Measurements from ENCODE around the gene SCYGR5.
"Not testable (repeated sequence)": the region's sequence is repeated elsewhere in the genome, so short reads cannot be mapped to it uniquely, and the experiment has no call there.

The SCYGR5 gene

GRCh38 chr2:227666631-227667170 lies at the start of gene SCYGR5:
Gene SCYGR5 (plus strand): TSS chr2:227666804. CDS start chr2:227666804, 0 bp downstream.
- DNase-seq, result not testable (repeated sequence)

- DNase-seq, result no peak
These were observed 49.0 kb upstream of the SCYGR5 start, which contains the start of gene SCYGR4 for GRCh38 chr2:227617316-227618230. Gene SCYGR4 (plus strand): TSS chr2:227617498. CDS start chr2:227617498, 0 bp downstream.

- no peak for DNase-seq
These were observed 43.4 kb upstream of the SCYGR5 start for GRCh38 chr2:227623226-227623625.

- DNase-seq, result no peak
These were observed 41.2 kb upstream of the SCYGR5 start for GRCh38 chr2:227625420-227625819.

GRCh38 chr2:227626580-227627151 lies 39.9 kb upstream of the SCYGR5 start:
- no peak for DNase-seq

- DNase-seq, result no peak
These were observed 38.8 kb upstream of the SCYGR5 start for GRCh38 chr2:227627769-227628168.

- DNase-seq, result no peak
These were observed 37.2 kb upstream of the SCYGR5 start for GRCh38 chr2:227629435-227629834.

- DNase-seq, result no peak
These were observed 36.3 kb upstream of the SCYGR5 start for GRCh38 chr2:227630322-227630721.

- no peak for DNase-seq
These were observed 33.8 kb upstream of the SCYGR5 start for GRCh38 chr2:227632827-227633226.

GRCh38 chr2:227634201-227634600 lies 32.4 kb upstream of the SCYGR5 start:
- no peak for DNase-seq

- DNase-seq, result no peak
These were observed 23.9 kb upstream of the SCYGR5 start for GRCh38 chr2:227642656-227643055.

- DNase-seq, result no peak
These were observed 22.5 kb upstream of the SCYGR5 start for GRCh38 chr2:227643990-227644551.

- DNase-seq, result no peak
These were observed 13.2 kb upstream of the SCYGR5 start for GRCh38 chr2:227653419-227653818.

GRCh38 chr2:227654426-227654825 lies 12.2 kb upstream of the SCYGR5 start:
- DNase-seq, result no peak

GRCh38 chr2:227655454-227655853 lies 11.2 kb upstream of the SCYGR5 start:
- DNase-seq, result no peak

GRCh38 chr2:227657199-227657845 lies 9.3 kb upstream of the SCYGR5 start:
- no peak for DNase-seq

GRCh38 chr2:227661025-227661649 lies 5.5 kb upstream of the SCYGR5 start:
- DNase-seq, result no peak

GRCh38 chr2:227661827-227662226 lies 4.8 kb upstream of the SCYGR5 start:
- no peak for DNase-seq

GRCh38 chr2:227665189-227665940 lies 1.2 kb upstream of the SCYGR5 start:
- no peak for DNase-seq

GRCh38 chr2:227671170-227671905 lies 4.7 kb downstream of the SCYGR5 start:
- DNase-seq, result no peak

- not testable (repeated sequence) for DNase-seq
These were observed 7.0 kb downstream of the SCYGR5 start for GRCh38 chr2:227673620-227674019.

Measured in hematopoietic multipotent progenitor cell treated with erythropoietin and hydrocortisone succinate and interleukin-3 and kit ligand, for 6 days (in vitro differentiated cells).